HG02870 (cell line): ENCODE data around the gene SPATA7.
A peak's percentile ranks its signal among the peaks of the same experiment; 100 is the strongest.
"Not testable (repeated sequence)": the region's sequence is repeated elsewhere in the genome, so short reads cannot be mapped to it uniquely, and the experiment has no call there.

Experiments
- ATAC-seq: cut with Tn5 transposase; IDR thresholded peaks from one replicate; pipeline ENCODE4 v1.9.1; 2021; ENCODE audit warnings: mild to moderate bottlenecking, moderate library complexity; ENCODE audit not compliant: unreplicated experiment

SPATA7 gene

GRCh38 chr14:88385212-88386101, at the start of gene SPATA7:
Gene SPATA7 (plus strand): TSS chr14:88385657. CDS start chr14:88385819, 162 bp downstream.
- peak; percentile 99 for ATAC-seq

DNA sequence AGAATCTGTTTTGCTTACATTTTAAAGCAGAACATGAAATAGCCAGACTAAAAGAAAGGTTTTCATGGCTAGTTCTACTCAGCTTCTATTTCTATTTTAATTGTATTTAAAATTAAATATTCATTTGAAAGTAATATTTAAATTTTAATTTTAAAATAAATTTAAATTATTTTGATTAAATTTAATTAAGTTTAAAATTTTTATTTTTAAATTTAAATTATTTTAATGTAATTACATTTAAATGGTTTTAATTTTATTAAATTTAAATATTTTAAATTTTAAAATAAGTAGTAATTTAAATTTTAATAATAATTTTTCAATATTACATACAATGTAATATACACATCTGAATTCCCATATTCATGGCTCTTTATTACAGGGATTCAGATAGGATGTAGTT, 45.1 kb upstream of the SPATA7 start:
- no peak for ATAC-seq

DNA sequence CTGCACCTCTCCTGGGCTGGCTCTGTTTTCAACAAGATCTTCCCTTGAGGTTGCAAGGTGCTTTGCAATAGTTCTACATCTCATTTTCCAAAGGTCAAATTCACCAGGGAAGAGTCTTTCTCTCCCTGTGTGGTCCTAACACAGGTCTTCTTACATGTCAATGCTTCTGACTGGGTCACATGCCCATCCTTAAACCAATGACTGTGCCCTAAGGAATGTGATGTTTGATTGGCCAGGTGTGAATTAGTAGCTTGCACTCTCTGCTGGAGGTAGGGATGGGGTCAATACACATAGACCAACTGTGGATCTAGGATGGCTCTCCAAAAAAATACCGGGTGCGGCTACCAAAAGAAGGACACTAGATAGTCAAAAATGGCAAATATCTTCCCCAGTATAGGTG, 42.5 kb upstream of the SPATA7 start:
- no peak for ATAC-seq

GRCh38 chr14:88346048-88346639, 39.3 kb upstream of the SPATA7 start:
- no peak for ATAC-seq

DNA sequence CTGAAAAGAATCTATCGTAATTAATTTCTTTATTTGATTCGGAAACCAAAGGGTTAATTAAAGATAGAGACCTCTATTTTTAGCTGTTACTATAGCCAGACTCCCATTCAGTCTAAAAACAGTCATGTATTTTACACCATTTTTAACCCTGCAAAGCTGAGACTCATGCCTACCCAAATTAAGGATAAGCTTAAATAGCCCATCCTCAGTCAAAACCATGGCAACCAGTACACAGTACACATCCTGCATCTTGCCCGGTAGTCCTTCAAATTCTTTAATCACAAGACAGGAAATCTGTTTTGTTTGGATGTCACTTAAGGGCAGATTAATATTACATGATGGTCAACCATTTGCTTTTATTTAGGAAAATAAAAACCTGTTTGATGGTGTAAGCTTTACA, 36.9 kb upstream of the SPATA7 start:
- no peak for ATAC-seq

DNA sequence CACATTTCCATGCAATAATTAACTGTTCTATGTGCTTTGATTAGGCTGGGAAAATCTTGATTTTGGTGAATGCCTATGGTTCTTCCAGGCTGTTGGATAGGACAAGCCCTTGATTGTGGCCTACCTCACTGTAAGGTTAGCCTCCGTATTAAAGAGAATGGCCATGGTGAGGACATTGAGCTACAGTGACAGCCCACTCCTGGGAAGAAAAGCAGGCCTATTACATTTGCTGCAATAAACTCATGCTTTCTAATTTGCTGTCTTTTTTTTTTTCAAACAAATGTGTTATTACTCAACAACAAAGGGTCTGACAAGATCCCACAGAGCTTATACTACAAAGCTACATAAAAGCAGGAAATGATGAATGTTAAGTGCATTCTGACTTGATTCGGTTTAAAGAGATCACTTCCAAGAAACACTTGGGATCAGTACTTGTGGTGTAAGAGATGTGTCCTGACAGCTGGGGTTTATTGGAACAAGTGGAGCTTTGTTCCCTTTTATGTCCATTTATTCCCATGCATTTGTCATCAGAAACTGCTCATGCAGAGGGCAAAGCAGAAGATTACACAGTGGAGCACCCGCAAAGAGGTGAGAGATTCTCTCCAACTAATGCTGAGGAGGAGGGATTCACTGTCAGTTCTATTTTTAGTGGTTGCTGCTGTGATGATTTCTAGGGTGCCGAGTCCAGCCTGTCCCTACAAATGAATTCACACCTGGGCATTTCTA, 33.3 kb upstream of the SPATA7 start:
- ATAC-seq, result no peak

GRCh38 chr14:88352698-88353097, 32.8 kb upstream of the SPATA7 start:
- ATAC-seq, result no peak

DNA sequence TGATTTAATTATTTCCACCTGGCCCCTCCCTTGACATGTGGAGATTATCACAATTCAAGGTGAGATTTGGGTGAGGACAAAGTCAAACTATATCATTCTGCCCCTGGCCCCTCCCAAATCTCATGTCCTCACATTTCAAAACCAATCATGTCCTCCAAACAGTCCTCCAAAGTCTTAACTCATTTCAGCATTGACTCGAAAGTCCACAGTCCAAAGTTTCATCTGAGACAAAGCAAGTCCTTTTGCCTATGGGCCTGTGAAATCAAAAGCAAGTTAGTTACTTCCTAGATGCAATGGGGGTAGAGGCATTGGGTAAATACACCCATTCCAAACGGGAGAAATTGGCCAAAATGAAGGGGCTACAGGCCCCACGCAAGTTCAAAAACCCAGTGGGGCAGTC, 31.1 kb upstream of the SPATA7 start:
- no peak for ATAC-seq

- ATAC-seq, result no peak
These were observed 26.0 kb upstream of the SPATA7 start for GRCh38 chr14:88359500-88359899.

- no peak for ATAC-seq
These were observed 21.8 kb upstream of the SPATA7 start for GRCh38 chr14:88363644-88364043.

DNA sequence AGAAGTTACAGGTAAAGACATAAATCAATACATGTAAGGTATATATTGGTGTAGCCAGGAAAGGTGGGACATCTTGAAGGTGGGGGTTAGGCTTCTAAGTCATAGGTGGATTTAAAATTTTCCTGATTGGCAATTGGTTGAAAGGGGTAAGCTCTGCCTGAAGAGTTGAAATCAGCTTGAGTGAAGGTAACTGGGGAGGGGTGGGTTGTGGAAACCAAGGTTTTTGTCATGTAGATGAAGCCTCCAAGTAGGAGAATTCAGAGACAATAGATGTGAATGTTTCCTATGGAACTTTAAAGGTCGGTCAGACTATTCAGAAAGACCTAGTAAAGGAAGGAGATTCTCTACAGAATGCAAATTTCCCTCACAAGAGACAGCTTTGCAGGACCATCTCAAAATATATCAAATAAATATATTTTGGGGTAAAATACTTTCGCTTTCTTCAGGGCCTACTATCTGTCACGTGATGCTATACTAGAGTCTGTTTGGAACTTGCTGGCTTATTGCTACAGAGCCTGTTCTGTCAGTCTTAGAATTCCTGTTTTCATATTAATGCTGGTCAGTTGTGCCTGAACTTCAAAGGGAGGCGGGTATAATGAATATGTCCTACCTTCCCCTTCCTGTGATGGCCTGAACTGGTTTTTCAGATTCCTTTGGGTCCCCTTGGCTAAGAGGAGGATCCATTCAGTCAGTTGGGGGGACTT, 20.6 kb upstream of the SPATA7 start:
- no peak for ATAC-seq

DNA sequence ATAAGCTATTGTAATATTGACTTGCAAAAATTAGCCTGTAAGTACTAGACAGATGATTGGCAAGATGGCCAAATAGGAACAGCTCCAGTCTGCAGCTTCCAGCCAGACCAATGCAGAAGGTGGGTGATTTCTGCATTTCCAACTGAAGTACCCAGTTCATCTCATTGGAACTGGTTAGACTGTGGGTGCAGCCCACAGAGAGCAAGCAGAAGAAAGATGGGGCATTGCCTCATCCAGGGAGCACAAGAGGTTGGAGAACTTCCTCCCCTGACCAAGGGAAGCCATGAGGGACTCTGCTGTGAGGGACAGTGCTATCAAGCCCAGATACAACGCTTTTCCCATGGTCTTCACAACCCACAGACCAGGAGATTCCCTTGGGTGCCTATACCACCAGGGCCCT, 16.0 kb upstream of the SPATA7 start:
- no peak for ATAC-seq

GRCh38 chr14:88379706-88380343, 5.6 kb upstream of the SPATA7 start:
- ATAC-seq, result no peak

GRCh38 chr14:88380405-88380804, 5.1 kb upstream of the SPATA7 start:
- ATAC-seq, result no peak

GRCh38 chr14:88381634-88382033, 3.8 kb upstream of the SPATA7 start:
- not testable (repeated sequence) for ATAC-seq

DNA sequence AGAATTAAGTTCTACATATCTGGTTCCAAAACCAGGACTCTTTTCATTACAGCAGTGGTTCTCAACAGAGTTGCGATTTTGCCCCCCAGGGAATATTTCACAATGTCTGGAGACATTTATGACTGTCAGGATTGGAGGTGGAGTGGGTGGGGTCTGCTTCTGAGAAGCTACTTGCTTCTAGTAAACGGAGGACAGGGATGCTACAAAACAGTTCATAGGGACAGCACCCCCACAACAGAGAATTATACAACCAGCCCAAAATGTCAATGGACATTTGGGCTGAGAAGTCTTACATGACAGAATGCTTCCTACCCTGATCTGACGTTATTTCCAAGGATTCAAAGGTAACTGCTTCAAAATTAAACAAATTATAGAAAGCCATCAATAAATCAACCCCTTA, 739 bp upstream of the SPATA7 start:
- ATAC-seq, result no peak

DNA sequence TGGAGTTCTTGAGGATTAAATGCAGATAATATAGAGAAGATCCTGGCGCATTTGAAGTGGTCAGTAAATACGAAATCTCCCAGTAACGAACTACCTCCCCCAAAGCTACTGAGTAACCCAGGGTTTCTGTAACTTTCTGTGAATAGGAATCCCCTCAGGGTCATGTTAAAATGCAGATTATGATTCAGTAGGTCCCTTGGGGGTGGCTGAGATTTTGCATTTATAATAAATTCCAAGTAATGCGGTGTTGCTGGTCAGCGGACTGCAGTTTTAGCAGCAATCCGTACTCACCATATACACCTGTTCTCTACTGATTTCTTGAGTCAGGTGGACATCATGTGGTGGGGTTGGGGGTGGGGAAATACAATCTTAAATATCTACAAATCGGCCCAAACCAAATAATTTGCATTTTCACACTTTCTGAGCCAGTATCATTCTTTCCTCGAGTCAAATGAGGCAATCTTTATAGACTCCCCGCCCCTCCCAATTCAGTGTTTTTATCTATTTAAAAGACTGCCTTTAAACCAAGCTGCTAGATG, 868 bp downstream of the SPATA7 start:
- ATAC-seq, result no peak

DNA sequence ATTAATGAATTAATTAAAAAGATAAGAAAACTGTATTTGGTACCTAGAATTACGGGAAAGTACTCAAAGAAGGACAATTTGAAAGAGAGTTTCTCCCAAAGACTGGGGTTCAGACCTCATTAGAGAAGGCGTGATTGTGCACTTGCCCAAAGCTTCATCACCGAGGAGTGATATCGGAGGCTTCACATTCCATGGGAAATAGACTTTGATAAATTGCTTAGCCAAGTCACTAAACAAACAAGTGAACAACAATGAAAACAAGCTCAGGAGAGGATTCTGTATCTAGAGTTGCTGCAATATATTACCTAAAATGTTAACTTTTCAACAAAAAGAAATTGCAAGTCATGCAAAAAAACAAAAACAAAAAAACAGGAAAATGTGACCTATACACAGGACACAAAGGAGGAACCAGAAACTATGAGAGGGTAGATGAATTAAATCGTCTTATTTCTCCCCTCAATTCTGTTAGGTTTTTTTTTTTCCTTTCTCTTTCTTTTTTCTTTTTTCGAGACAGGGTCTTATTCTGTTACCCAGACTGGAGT, 3.4 kb downstream of the SPATA7 start:
- ATAC-seq, result no peak

DNA sequence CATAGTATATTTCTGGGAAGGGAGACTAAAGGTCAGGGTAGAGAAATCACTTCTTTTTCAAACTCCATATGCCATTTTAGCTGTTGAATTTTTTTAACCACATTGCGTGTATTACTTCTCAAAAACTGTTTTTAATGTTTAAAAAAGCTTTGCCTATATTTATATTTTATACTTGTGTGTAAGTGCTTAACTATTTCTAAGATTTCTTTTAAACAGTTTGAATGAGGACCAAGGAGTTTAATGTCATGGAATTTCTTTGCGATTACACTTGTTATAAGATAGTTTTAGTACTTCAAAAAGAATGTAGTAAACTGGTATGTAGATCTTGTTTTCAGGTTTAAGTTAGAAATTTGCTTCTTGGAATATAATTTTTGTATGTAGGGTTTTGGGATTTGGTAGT, 7.2 kb downstream of the SPATA7 start:
- no peak for ATAC-seq

DNA sequence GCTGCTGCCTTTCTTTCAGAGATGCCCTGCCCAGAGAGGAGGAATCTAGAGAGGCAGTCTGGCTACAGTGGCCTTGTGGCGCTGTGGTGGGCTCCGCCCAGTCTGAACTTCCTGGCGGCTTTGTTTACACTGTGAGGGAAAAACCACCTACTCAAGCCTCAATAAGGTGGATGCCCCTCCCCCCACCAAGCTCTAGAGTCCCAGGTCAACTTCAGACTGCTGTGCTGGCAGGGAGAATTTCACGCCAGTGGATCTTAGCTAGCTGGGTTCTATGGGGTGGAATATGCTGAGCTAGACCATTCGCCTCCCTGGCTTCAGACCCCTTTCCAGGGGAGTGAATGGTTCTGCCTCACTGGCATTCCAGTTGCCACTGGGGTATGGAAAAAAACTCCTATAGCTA, 25.6 kb downstream of the SPATA7 start:
- no peak for ATAC-seq
